Upper lobe of left lung (tissue), 4 donors: ENCODE measurements around the gene NEO1.

Experiments used
- POLR2AphosphoS5 ChIP-seq, 2 donors: sonication (generic); formaldehyde crosslinking; IDR thresholded peaks; one replicate each; pipeline ENCODE4 v1.5.1; 2017; ENCODE audit warnings: antibody characterized with exemption in 2 of 2
- TF ChIP-seq, protein P1 (sequence below), 6 experiments: fragments of 450-650 bp in 4 of 6; fragments of 200-600 bp in 2 of 6; sonication (generic) in 2 of 6; IDR thresholded peaks; one replicate each; pipeline ENCODE4 v1.5.1; 2016 to 2019; ENCODE audit warnings: antibody characterized with exemption in 6 of 6

DNA sequence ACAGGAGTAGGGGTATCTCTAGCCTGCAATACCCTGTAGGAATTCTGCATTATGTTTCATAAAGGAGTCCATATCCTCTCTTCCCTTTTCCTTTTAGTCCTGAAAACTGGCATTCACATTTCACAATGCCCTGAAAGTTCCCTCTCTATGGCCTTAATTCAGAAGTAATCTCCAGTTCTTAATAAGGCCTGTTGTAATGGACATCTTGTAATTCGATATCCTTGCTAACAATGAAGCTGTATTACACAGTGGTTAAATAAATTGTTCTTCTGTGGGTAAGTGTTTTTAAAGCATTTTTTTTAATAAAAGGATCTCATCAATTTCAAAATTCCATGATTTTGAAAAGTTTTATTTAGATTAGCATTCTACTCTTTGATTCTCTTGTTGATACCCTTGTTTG is 34.3 kb upstream of the NEO1 start:
- TF ChIP-seq, protein P1, sequence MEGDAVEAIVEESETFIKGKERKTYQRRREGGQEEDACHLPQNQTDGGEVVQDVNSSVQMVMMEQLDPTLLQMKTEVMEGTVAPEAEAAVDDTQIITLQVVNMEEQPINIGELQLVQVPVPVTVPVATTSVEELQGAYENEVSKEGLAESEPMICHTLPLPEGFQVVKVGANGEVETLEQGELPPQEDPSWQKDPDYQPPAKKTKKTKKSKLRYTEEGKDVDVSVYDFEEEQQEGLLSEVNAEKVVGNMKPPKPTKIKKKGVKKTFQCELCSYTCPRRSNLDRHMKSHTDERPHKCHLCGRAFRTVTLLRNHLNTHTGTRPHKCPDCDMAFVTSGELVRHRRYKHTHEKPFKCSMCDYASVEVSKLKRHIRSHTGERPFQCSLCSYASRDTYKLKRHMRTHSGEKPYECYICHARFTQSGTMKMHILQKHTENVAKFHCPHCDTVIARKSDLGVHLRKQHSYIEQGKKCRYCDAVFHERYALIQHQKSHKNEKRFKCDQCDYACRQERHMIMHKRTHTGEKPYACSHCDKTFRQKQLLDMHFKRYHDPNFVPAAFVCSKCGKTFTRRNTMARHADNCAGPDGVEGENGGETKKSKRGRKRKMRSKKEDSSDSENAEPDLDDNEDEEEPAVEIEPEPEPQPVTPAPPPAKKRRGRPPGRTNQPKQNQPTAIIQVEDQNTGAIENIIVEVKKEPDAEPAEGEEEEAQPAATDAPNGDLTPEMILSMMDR (IDR thresholded peaks at IDR 0.05), result no peak
- no peak for TF ChIP-seq POLR2AphosphoS5 (IDR thresholded peaks at IDR 0.05)
